ENCODE results near the gene GSTA2. TPM values are rescaled to one million over a fixed set of nuclear protein-coding genes. Genes with fewer than 3 reads are reported as not detected.
"Not testable (repeated sequence)": the region's sequence is repeated elsewhere in the genome, so short reads cannot be mapped to it uniquely, and the experiment has no call there.

Gene GSTA2
- total and polyA plus RNA-seq, 7 donors, result not detected

DNA sequence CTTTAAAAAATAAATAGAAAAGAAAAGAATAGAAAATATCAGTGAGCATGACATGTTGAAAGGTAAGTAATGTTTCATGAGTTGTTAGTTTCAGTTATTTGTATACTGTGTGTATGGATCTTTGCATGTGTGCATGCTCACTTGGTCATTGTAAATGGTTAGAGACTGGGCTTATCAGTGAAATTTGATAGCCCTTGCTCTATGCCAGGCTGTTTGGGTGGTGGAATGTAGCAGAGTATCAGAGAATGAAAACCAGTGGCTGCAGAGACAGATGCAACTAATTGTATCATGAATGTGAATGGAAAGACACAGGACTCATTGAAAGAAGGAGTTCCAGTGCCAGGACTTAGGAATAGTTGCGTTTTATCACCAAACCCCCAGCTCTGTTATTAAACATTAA lies 4.2 kb downstream of the GSTA2 start:
- intact Hi-C loops (cut with DNase I), result no loop called here
- 45 to 91% methylated on average over 1 of the region's 1 CpG for WGBS, 2 donors
- DNase-seq, result no peak

DNA sequence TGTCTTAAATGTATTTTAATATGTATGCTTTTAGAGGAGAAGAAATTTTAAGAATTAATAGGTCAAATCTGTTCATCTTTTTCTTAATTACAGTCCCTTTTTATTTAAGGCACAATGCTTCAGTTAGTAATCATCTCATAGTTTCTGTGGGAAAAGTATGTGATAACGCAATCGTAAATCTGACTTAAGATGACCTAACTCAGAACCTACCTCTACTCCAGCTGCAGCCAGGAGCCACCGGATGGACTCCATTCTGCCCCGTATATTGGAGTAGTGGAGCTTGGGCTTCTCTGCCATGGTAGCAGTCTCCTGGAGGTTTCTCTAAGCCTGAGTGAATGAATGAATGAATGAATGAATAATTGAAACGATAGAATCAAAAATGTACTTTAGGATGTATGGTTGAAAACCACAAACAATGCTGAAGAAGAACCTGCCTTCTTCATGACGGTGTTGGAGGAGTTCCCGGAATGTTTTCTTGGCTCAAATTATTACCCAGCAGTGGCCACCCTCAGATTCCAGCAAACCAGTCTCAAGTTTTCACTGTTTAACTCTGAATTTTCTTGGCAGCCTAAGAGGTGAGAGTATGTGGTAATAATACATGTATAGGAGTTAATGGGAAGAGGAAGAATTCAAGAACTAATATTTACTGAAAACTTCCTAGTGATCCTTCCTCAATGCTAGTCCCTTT lies 5.5 kb downstream of the GSTA2 start:
- 82 to 90% methylated on average over 7 of the region's 7 CpGs for WGBS, 2 donors
- H3K4me1 ChIP-seq; intact Hi-C loops (cut with DNase I): not testable (repeated sequence)

More for the DNA sequence above, 4.2 kb downstream of the GSTA2 start:
- Histone ChIP-seq H3K36me3 (no peaks in the 10 kb centered on the region), H3K27me3 (no peaks in the 10 kb centered on the region), H3K27ac (no peak overlapping the region), H3K9me3 (no peaks in the 10 kb centered on the region), H3K4me1 (no peaks in the 10 kb centered on the region), H3K4me3 (no peak overlapping the region)
- TF ChIP-seq EP300 (IDR thresholded peaks at IDR 0.05) (no peak), POLR2A (IDR thresholded peaks at IDR 0.05) (no peak), POLR2AphosphoS5 (IDR thresholded peaks at IDR 0.05) (no peak)
- TF ChIP-seq, protein P1, sequence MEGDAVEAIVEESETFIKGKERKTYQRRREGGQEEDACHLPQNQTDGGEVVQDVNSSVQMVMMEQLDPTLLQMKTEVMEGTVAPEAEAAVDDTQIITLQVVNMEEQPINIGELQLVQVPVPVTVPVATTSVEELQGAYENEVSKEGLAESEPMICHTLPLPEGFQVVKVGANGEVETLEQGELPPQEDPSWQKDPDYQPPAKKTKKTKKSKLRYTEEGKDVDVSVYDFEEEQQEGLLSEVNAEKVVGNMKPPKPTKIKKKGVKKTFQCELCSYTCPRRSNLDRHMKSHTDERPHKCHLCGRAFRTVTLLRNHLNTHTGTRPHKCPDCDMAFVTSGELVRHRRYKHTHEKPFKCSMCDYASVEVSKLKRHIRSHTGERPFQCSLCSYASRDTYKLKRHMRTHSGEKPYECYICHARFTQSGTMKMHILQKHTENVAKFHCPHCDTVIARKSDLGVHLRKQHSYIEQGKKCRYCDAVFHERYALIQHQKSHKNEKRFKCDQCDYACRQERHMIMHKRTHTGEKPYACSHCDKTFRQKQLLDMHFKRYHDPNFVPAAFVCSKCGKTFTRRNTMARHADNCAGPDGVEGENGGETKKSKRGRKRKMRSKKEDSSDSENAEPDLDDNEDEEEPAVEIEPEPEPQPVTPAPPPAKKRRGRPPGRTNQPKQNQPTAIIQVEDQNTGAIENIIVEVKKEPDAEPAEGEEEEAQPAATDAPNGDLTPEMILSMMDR (IDR thresholded peaks at IDR 0.05), result no peak

DNA sequence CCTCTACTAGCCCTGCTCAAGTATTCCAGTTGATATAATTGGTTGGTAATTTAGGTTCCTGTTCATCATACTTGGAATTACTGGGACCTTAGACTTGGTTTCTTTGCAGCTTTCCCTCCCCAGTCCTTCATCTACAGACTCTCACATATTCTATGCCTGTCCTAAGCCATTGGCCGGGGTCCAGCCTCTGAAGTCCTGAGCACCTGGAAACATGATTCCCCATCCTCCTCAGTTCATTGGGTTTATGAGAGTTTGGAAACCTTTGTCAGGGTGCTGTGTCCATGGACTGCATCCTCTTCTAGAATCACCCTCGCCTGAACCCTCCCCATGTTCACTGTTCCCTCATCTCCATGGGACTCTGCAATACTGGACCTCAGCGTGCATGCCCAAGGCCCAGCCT lies 8.8 kb downstream of the GSTA2 start:
- Histone ChIP-seq H3K9me3 (no peaks in the 10 kb centered on the region), H3K36me3 (no peaks in the 10 kb centered on the region), H3K4me1 (no peaks in the 10 kb centered on the region), H3K4me3 (no peak overlapping the region), H3K27ac (no peak overlapping the region), H3K27me3 (no peaks in the 10 kb centered on the region)
- 89 to 95% methylated on average over 3 of the region's 3 CpGs for WGBS, 2 donors
- TF ChIP-seq POLR2AphosphoS5 (IDR thresholded peaks at IDR 0.05) (no peak), EP300 (IDR thresholded peaks at IDR 0.05) (no peak), POLR2A (IDR thresholded peaks at IDR 0.05) (no peak)
- TF ChIP-seq, protein P1 (IDR thresholded peaks at IDR 0.05), result no peak
- no peak for DNase-seq
- intact Hi-C loops (cut with DNase I), result no loop called here

More for the DNA sequence above, 5.5 kb downstream of the GSTA2 start:
- H3K27ac ChIP-seq, H3K9me3 ChIP-seq, H3K36me3 ChIP-seq, H3K4me3 ChIP-seq, H3K27me3 ChIP-seq, DNase-seq: not testable (repeated sequence)

DNA sequence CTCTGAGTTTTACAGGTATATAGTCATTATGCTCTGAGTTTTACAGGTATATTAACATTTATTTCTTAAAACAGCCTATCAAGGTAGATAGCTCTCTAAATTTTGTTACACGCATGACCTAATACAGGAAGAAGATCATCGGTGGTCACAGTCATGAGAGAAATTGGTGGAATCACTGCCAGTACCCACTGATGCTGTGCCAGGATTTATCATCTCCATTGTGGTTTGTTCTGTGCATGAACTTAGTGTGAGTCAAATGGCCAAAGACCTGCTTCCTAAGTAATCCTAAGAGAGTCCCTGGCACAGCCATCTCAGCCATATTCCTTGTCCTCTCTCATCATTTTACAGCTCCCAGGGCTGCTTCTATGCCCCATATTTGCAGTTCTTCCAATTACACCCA lies 10.1 kb downstream of the GSTA2 start:
- H3K27ac ChIP-seq; H3K4me1 ChIP-seq; H3K4me3 ChIP-seq; DNase-seq; intact Hi-C loops (cut with DNase I); H3K9me3 ChIP-seq; H3K36me3 ChIP-seq; H3K27me3 ChIP-seq: not testable (repeated sequence)
- 77 to 94% methylated on average over 2 of the region's 2 CpGs for WGBS, 2 donors

DNA sequence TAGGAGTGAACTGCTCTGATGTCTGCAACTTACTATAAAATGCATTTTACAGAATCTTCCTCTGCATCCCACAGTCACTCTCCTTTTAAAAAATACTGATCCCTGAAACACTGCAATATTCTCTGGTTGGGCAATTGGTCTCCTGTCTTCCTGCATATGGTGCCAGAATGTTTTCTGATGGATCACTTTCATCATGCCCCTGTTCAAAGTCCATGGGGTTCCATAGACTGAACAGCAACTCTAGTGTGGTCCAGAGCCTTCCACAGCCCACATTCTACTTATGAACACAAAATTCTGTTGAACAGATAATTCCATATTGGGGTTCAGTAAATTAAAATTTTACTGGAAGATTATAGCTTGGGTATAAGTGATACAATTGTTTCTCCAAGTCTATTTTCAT lies 11.0 kb downstream of the GSTA2 start:
- no peaks in the 10 kb centered on the region for H3K4me1 ChIP-seq
- H3K36me3 ChIP-seq, result no peaks in the 10 kb centered on the region
- no peak overlapping the region for H3K4me3 ChIP-seq
- no peaks in the 10 kb centered on the region for H3K9me3 ChIP-seq
- H3K27ac ChIP-seq, result no peak overlapping the region
- no peak for TF ChIP-seq POLR2AphosphoS5 (IDR thresholded peaks at IDR 0.05)
- TF ChIP-seq POLR2A (IDR thresholded peaks at IDR 0.05), result no peak
- no peak for TF ChIP-seq EP300 (IDR thresholded peaks at IDR 0.05)
- DNase-seq, result no peak
- intact Hi-C loops (cut with DNase I), result no loop called here
- no peaks in the 10 kb centered on the region for H3K27me3 ChIP-seq

DNA sequence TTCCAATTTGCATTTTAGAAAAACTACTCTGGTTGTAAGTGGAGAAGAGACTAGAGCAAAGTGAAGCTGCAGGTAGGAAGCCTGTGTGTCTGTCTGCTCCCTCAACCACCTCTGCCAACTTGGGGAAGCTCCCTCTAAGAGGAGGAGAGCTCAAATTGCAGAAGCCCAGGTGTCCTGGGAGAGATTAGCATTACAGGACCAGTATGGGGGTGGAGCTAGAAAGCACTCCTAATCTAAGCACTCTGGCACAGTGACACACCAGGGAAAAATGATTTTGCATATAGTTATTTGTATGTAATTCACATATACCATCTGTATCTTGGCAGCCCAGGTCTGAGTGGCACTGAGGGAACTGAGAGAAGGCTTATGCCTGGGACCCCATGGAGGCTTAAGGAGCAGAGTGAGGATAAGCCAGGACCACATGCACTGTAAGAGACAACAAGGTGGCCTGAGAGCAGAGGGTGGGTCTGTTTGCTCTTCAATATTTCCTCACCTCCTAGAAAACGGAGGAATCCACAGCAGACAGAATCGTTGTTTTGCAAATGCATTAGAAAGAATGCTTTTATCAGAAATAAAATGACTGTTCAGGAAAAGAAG lies 13.6 kb downstream of the GSTA2 start:
- H3K27ac ChIP-seq, result no peak overlapping the region
- intact Hi-C loops (cut with DNase I), result no loop called here
- no peaks in the 10 kb centered on the region for H3K9me3 ChIP-seq
- H3K36me3 ChIP-seq, result no peaks in the 10 kb centered on the region
- no peak overlapping the region for H3K4me3 ChIP-seq
- no peaks in the 10 kb centered on the region for H3K4me1 ChIP-seq
- DNase-seq, result no peak
- TF ChIP-seq POLR2AphosphoS5 (IDR thresholded peaks at IDR 0.05) (no peak), POLR2A (IDR thresholded peaks at IDR 0.05) (no peak), EP300 (IDR thresholded peaks at IDR 0.05) (no peak)
- TF ChIP-seq, protein P1 (IDR thresholded peaks at IDR 0.05), result no peak
- WGBS, 2 donors, result 37 to 57% methylated on average over 2 of the region's 2 CpGs
- no peaks in the 10 kb centered on the region for H3K27me3 ChIP-seq

DNA sequence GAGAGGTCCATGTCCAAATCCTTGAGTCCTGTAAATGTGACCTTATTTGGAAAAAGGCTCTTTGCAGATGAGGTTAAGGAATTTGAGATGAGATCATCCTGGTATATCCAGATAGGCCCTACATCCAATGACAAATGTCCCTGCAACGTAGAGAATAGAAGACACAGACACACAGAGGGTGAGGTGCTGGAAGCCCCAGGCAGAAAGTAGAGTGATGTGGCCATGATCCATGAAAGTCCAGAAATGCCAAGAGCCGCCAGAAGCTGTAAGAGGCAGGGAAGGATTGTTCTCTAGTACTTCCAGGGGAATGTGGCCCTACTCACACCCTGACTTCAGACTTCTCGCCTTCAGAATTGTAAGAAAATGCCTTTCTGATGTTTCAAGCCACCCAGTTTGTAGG lies 16.0 kb downstream of the GSTA2 start:
- H3K27ac ChIP-seq; H3K4me3 ChIP-seq; H3K4me1 ChIP-seq; H3K36me3 ChIP-seq; H3K27me3 ChIP-seq; DNase-seq; H3K9me3 ChIP-seq; intact Hi-C loops (cut with DNase I): not testable (repeated sequence)
- 80 to 87% methylated on average over 3 of the region's 3 CpGs for WGBS, 2 donors
